Uterus (tissue), 4 donors: Measurements from ENCODE around the gene GFAP. TPM values are rescaled to one million over a fixed set of nuclear protein-coding genes. Genes with fewer than 3 reads are reported as not detected.

Source experiments
- DNase-seq, 2 donors: peaks; one replicate each; pipeline ENCODE4 v3.0.0-alpha.2; 2019 to 2020
- H3K27ac ChIP-seq, 2 donors: fragments of 200-600 bp; sonication (generic); 1 replicate in 1 of 2; 2 replicates in 1 of 2; pipeline ENCODE4 v1.5.1; 2016 to 2018
- H3K27me3 ChIP-seq, 2 donors: fragments of 200-600 bp; sonication (generic); one replicate each; pipeline ENCODE4 v1.5.1; 2018 to 2019; ENCODE audit warnings: control low read depth in 1 of 2
- H3K36me3 ChIP-seq, 2 donors: fragments of 200-600 bp; sonication (generic); one replicate each; pipeline ENCODE4 v1.5.1; 2019; ENCODE audit warnings: control low read depth in 1 of 2
- H3K4me1 ChIP-seq, 2 donors: fragments of 200-600 bp; sonication (generic); one replicate each; pipeline ENCODE4 v1.5.1; 2018 to 2019; ENCODE audit warnings: control low read depth in 1 of 2
- H3K4me3 ChIP-seq, 2 donors: fragments of 200-600 bp; sonication (generic); 1 replicate in 1 of 2; 2 replicates in 1 of 2; pipeline ENCODE4 v1.5.1; 2018 to 2019; ENCODE audit warnings: mild to moderate bottlenecking in 1 of 2
- H3K9me3 ChIP-seq, 2 donors: fragments of 200-600 bp; sonication (generic); one replicate each; pipeline ENCODE4 v1.5.1; 2019; ENCODE audit warnings: control low read depth in 1 of 2
- POLR2A ChIP-seq, 2 donors: fragments of 450-650 bp; IDR thresholded peaks; one replicate each; pipeline ENCODE4 v1.6.1; 2016; ENCODE audit warnings: antibody characterized with exemption in 2 of 2, mild to moderate bottlenecking in 1 of 2, moderate library complexity in 1 of 2
- intact Hi-C: fragments of 100-400 bp; cut with DNase I; formaldehyde crosslinking; loops from one replicate; pipeline ENCODE4 v1.15.1; 2023; ENCODE audit warnings: low total_unique reads
- total RNA-seq, 4 donors: library from RNA; depleted of rRNA in 3 of 4; stranded (reverse); fragments of >200 nt in 3 of 4; gene quantifications; one replicate each; pipeline versions ENCODE4 v1.1.0 to v1.2.4, GENCODE V29; 2014 to 2023
- TF ChIP-seq, protein P1 (sequence below), 4 experiments: fragments of 200-600 bp in 2 of 4; fragments of 450-650 bp in 2 of 4; sonication (generic) in 2 of 4; IDR thresholded peaks; one replicate each; pipeline ENCODE4 v1.5.1; 2016 to 2019; ENCODE audit warnings: antibody characterized with exemption in 4 of 4, mild to moderate bottlenecking in 2 of 4, moderate library complexity in 1 of 4
- donor health status: DM: yes; HTN: yes; CAD: no.

Gene GFAP
- total RNA-seq, 4 donors from 2014 or later = 3.7 TPM; not detected in 3

DNA sequence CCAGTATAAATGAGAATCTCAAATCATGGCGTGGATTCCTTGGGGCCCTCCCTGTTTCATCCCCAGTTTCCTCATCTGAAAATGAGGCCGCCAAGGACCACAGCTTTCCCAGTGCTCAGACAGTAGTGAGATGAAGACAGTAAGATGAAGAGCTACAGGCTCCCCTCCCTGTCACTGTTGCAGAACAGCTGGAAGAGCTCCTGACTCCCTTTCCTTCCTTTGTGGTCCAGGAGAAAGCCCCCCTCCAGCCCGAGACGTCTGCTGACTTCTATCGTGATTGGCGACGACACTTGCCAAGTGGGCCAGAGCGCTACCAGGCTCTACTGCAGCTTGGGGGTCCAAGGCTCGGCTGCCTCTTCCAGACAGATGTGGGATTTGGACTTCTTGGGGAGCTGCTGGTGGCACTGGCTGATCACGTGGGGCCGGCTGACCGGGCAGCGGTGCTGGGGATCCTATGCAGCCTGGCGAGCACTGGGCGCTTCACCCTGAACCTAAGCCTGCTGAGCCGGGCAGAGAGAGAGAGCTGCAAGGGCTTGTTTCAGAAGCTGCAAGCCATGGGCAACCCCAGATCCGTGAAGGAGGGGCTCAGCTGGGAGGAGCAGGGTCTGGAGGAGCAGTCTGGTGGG lies 13.1 kb downstream of the GFAP start:
- H3K4me1 ChIP-seq = no peaks in the 10 kb centered on the region
- H3K27me3 ChIP-seq = no peaks in the 10 kb centered on the region
- TF ChIP-seq POLR2A (IDR thresholded peaks at IDR 0.05) = no peak
- TF ChIP-seq, protein P1, sequence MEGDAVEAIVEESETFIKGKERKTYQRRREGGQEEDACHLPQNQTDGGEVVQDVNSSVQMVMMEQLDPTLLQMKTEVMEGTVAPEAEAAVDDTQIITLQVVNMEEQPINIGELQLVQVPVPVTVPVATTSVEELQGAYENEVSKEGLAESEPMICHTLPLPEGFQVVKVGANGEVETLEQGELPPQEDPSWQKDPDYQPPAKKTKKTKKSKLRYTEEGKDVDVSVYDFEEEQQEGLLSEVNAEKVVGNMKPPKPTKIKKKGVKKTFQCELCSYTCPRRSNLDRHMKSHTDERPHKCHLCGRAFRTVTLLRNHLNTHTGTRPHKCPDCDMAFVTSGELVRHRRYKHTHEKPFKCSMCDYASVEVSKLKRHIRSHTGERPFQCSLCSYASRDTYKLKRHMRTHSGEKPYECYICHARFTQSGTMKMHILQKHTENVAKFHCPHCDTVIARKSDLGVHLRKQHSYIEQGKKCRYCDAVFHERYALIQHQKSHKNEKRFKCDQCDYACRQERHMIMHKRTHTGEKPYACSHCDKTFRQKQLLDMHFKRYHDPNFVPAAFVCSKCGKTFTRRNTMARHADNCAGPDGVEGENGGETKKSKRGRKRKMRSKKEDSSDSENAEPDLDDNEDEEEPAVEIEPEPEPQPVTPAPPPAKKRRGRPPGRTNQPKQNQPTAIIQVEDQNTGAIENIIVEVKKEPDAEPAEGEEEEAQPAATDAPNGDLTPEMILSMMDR (IDR thresholded peaks at IDR 0.05) = no peak
- H3K4me3 ChIP-seq = no peak overlapping the region
- no peak overlapping the region for H3K27ac ChIP-seq
- DNase-seq = no peak
- no peaks in the 10 kb centered on the region for H3K36me3 ChIP-seq
- no peaks in the 10 kb centered on the region for H3K9me3 ChIP-seq
- intact Hi-C loops = no loop called here

DNA sequence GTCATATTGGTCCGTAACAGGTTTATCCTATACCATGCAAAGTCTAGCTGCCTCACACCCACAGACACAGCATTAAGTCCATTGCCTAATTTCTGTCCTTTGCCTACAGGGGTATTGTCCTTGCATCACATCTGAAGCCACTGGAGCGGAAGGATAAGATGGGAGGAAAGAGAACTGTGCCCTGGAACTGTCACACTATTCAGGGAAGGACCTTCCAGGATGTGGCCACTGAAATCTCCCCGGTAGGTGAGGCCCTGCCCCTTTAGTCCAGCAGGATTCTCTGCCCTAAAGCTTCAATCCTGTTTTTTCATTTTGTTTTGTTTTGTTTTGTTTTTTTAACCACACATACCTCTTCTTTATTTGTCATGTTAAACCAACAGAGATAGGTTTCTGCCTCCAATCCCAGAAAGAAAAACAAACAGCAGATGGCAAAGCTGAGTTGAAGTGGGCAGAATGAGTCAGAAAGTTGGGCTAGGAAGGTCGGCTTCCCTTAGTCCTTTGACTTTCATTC lies 13.8 kb downstream of the GFAP start:
- no peaks in the 10 kb centered on the region for H3K4me1 ChIP-seq
- no peaks in the 10 kb centered on the region for H3K27me3 ChIP-seq
- no peaks in the 10 kb centered on the region for H3K9me3 ChIP-seq
- H3K4me3 ChIP-seq = no peak overlapping the region
- intact Hi-C loops = no loop called here
- DNase-seq = no peak
- H3K27ac ChIP-seq = no peak overlapping the region
- no peak for TF ChIP-seq POLR2A (IDR thresholded peaks at IDR 0.05)
- TF ChIP-seq, protein P1 (IDR thresholded peaks at IDR 0.05) = no peak
- H3K36me3 ChIP-seq = no peaks in the 10 kb centered on the region

DNA sequence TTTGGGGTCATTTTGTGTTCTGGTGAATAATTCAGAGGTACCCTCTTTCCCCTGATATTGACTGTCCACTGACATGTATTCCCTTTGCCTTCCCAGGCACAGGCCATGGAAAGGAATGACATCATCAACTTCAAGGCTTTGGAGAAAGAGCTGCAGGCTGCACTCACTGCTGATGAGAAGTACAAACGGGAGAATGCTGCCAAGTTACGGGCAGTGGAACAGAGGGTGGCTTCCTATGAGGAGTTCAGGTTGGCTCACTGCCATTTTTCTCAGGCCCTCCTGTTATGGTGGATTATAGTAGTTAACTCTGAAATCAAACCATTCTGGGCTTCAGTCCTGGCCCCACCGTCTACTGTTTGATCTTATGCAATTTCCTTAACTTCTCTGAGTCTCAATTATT lies 14.4 kb downstream of the GFAP start:
- no peak overlapping the region for H3K27ac ChIP-seq
- no peaks in the 10 kb centered on the region for H3K9me3 ChIP-seq
- intact Hi-C loops = no loop called here
- no peaks in the 10 kb centered on the region for H3K4me1 ChIP-seq
- H3K27me3 ChIP-seq = no peaks in the 10 kb centered on the region
- no peak for TF ChIP-seq POLR2A (IDR thresholded peaks at IDR 0.05)
- TF ChIP-seq, protein P1 (IDR thresholded peaks at IDR 0.05) = no peak
- DNase-seq = peak in 1 of 2 donors; percentile 63
- H3K4me3 ChIP-seq = no peak overlapping the region
- H3K36me3 ChIP-seq = no peaks in the 10 kb centered on the region

DNA sequence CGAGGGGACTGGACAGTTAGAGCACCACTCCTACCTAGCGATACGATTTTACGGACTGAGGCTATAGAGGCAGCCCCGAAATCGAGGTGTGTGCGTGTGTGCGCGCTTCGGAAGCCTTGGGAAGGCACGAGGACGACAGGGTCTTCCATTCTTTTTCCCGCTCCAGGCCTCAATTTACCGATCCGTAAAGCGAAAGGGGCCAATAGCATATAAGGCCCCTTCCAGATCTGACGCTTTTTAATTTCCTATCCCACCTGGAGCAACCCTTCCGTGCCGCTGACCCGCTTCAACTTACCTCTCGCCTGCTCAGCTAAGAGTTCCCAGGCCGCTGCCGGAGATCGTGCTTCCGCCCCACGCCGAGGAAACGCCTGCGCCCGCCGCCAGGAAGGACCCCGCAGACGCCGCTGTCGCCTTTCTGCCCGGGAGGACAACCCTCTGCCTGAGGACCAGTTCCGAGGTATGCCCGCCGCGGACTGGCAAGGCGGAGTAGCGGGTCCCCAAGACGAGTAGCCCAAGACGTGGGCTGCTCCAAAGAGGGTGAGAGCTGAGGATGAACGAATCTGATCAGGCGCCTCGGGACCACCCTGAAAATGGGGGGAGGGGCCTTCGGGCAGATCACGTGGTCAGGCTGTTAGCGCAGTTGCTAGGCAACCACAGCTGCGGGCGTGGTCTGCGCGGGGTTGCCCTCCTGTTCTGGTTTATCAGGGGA lies 16.1 kb downstream of the GFAP start, which contains the start of gene EFTUD2:
EFTUD2 (minus strand) TSS at position 372 of the 709 bp plus-strand sequence. CDS start 4,924 bp downstream, outside the sequence.
- Histone ChIP-seq H3K27me3 (no peaks in the 10 kb centered on the region), H3K36me3 (no peaks in the 10 kb centered on the region), H3K27ac (peak within 1 kb of the TSS; percentile 93), H3K9me3 (no peaks in the 10 kb centered on the region), H3K4me3 (peak within 1 kb of the TSS; percentile 51 to 77), H3K4me1 (no peaks in the 10 kb centered on the region)
- intact Hi-C loops = no loop called here
- DNase-seq = peak; percentile 90 to 91
- TF ChIP-seq POLR2A (IDR thresholded peaks at IDR 0.05) = peak; percentile 41 to 60
- TF ChIP-seq, protein P1 (IDR thresholded peaks at IDR 0.05) = peak in 2 of 4 experiments; percentile 31 to 59

DNA sequence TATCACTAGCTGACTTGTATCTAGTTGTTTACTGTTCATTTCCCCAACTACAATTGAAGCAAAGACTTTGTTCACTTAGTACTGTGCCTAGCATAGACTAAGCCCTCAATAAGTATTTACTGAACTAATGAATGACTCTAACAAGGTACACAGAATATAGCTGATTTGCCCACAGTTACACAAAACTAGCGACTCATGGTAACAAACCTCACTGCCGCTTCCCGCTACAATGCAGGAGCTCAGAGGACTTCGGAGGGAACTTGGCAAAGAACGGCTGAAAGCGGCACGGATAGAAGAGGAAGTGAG lies 16.6 kb downstream of the GFAP start:
- Histone ChIP-seq H3K9me3 (no peaks in the 10 kb centered on the region), H3K27me3 (no peaks in the 10 kb centered on the region), H3K27ac (peak overlapping the region; percentile 93), H3K4me3 (peak overlapping the region; percentile 51 to 77), H3K36me3 (no peaks in the 10 kb centered on the region), H3K4me1 (no peaks in the 10 kb centered on the region)
- intact Hi-C loops = no loop called here
- no peak for DNase-seq
- TF ChIP-seq, protein P1 (IDR thresholded peaks at IDR 0.05) = no peak
- no peak for TF ChIP-seq POLR2A (IDR thresholded peaks at IDR 0.05)
